ENCODE data around the gene DNAH2. TPM values are rescaled to one million over a fixed set of nuclear protein-coding genes. Genes with fewer than 3 reads are reported as not detected.

Gene DNAH2
- total and polyA plus RNA-seq, 9 of the 15 experiments (the other 6 are each of a cell fraction or from before 2014, with no cell fraction given) = 0.03 TPM; not detected in 8

DNA sequence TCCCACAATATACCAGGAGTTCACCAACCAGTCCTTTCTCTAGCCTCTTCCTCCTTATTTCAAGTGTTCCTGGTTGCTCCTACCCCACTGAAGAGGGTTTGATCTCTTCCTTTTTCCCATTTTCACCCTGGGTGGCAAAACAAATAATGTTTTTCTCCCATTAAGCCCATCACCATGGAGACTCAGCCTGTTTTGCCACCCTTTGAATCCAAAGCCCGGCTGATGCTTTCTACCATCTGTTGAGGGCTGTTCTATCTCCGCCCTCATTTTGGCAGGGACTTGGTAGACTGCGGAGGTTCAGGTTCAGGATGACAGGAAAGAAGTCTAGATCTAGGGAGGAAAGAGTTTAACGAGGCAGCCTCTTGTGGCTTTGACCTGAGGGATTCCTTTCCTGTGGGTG lies 2.6 kb downstream of the DNAH2 start (continued):
- TF ChIP-seq, protein P1, sequence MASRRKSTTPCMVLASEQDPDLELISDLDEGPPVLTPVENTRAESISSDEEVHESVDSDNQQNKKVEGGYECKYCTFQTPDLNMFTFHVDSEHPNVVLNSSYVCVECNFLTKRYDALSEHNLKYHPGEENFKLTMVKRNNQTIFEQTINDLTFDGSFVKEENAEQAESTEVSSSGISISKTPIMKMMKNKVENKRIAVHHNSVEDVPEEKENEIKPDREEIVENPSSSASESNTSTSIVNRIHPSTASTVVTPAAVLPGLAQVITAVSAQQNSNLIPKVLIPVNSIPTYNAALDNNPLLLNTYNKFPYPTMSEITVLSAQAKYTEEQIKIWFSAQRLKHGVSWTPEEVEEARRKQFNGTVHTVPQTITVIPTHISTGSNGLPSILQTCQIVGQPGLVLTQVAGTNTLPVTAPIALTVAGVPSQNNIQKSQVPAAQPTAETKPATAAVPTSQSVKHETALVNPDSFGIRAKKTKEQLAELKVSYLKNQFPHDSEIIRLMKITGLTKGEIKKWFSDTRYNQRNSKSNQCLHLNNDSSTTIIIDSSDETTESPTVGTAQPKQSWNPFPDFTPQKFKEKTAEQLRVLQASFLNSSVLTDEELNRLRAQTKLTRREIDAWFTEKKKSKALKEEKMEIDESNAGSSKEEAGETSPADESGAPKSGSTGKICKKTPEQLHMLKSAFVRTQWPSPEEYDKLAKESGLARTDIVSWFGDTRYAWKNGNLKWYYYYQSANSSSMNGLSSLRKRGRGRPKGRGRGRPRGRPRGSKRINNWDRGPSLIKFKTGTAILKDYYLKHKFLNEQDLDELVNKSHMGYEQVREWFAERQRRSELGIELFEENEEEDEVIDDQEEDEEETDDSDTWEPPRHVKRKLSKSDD (conservative IDR thresholded peaks at IDR 0.05; ENCODE audit: low read length) = no peak
- no peak for TF ChIP-seq ASH1L (IDR thresholded peaks at IDR 0.05; ENCODE audit: borderline replicate concordance, low read depth, partially characterized antibody)

DNA sequence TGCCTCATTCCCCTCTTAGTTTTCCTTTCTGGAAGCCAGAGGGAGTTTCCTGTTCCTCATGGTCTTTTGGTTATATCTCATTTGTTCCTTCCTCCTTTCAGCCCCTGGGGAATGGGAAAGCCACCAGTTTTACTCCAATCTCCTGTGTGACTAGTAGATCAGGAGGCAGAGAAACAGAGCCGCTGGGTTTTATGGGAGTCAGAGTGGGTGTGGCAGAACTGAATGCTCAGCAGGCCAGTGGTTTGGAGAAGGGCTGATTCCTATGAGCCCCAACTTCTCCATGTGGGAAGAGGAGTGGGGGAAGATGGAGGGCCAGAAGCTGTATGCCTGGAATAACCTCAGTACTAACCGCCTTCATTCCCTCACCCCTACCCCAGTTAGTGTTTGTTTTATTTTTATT lies 4.1 kb downstream of the DNAH2 start:
- Histone ChIP-seq H3K9me1 (ENCODE audit: control insufficient read depth, insufficient read depth, low read length) (no peaks in the 10 kb centered on the region), H3K4me3 (no peak overlapping the region), H3K36me3 (ENCODE audit: control insufficient read depth, insufficient read depth, low read length) (no peaks in the 10 kb centered on the region), H3K9me3 (replicated peaks; ENCODE audit: control insufficient read depth, insufficient read depth, low read depth, low read length) (no peaks in the 10 kb centered on the region), H2AFZ (ENCODE audit: low read depth, low read length) (no peak overlapping the region; the same call in 1 of the 2 replicates), H3K27ac (ENCODE audit: extremely low read depth, low read depth, low read length) (no peak overlapping the region), H4K20me1 (replicated peaks; ENCODE audit: control insufficient read depth, insufficient read depth, low read length) (no peaks in the 10 kb centered on the region), H3K4me1 (replicated peaks in 1 of 2; ENCODE audit: control insufficient read depth in 2 of 2, insufficient read depth in 2 of 2, low read length in 2 of 2) (peaks cover 2 to 18% of the 10 kb centered on the region in 2 experiments; a peak in 3 of 5 replicates), H3K9ac (ENCODE audit: insufficient read depth in 1 of 2, low read depth in 2 of 2, low read length in 2 of 2) (no peak overlapping the region), H3K27me3 (ENCODE audit: control insufficient read depth in 2 of 2, insufficient read depth in 2 of 2, low read length in 2 of 2) (peaks cover 25 to 36% of the 10 kb centered on the region in 2 experiments; a peak in 4 of 5 replicates), H3K79me2 (ENCODE audit: control insufficient read depth, insufficient read depth, low read length) (no peaks in the 10 kb centered on the region), H3K4me2 (ENCODE audit: insufficient read depth, low read length) (no peak overlapping the region)
- BruUV-seq (replicated peaks) = no TSS peak
- 0% methylated on average over 2 of the region's 2 CpGs for WGBS (ENCODE audit: insufficient coverage, low coverage, missing lambda C conversion rate)
- in situ Hi-C loops (cut with MboI) (no loop called here), intact Hi-C loops (cut with micrococcal nuclease) (no loop called here)
- ATAC-seq (no peak), FAIRE-seq (no peak), DNase-seq (ENCODE audit: extremely low read depth in 1 of 4, low spot score in 3 of 4) (no peak)
- ChIA-PET CTCF (ENCODE audit: low intra/inter-chr PET ratio) (no interaction called here), POLR2A (no interaction called here)
- TF ChIP-seq FOXJ2 (tag; IDR thresholded peaks at IDR 0.05) (no peak), STAT5A (IDR thresholded peaks at IDR 0.05; ENCODE audit: borderline replicate concordance, low read length) (no peak), FUS (optimal IDR thresholded peaks at IDR 0.05; ENCODE audit: low read depth, low read length) (no peak), RBBP5 (IDR thresholded peaks at IDR 0.05; ENCODE audit: borderline replicate concordance, insufficient read depth, low read length, poor library complexity, severe bottlenecking) (no peak), MTA2 (IDR thresholded peaks at IDR 0.05; ENCODE audit: low read depth) (no peak), PYGO2 (tag; IDR thresholded peaks at IDR 0.05) (no peak), ZNF354B (CRISPR knock-in tag; IDR thresholded peaks at IDR 0.05) (no peak), ZNF277 (CRISPR knock-in tag; IDR thresholded peaks at IDR 0.05; ENCODE audit: borderline replicate concordance) (no peak), U2AF2 (optimal IDR thresholded peaks at IDR 0.05; ENCODE audit: low read depth, low read length) (no peak), CCNT2 (IDR thresholded peaks at IDR 0.05; ENCODE audit: borderline replicate concordance, extremely low read depth, insufficient read length, low read depth, low read length) (no peak), HDAC6 (IDR thresholded peaks at IDR 0.05; ENCODE audit: low read depth, low read length) (no peak), YY1 (IDR thresholded peaks at IDR 0.05; ENCODE audit: borderline replicate concordance in 1 of 3, control insufficient read depth in 1 of 3, extremely low read depth in 1 of 3, insufficient read depth in 3 of 3, insufficient read length in 1 of 3, insufficient replicate concordance in 2 of 3, low read depth in 1 of 3, low read length in 2 of 3) (no peak)
- TF ChIP-seq, protein P2, sequence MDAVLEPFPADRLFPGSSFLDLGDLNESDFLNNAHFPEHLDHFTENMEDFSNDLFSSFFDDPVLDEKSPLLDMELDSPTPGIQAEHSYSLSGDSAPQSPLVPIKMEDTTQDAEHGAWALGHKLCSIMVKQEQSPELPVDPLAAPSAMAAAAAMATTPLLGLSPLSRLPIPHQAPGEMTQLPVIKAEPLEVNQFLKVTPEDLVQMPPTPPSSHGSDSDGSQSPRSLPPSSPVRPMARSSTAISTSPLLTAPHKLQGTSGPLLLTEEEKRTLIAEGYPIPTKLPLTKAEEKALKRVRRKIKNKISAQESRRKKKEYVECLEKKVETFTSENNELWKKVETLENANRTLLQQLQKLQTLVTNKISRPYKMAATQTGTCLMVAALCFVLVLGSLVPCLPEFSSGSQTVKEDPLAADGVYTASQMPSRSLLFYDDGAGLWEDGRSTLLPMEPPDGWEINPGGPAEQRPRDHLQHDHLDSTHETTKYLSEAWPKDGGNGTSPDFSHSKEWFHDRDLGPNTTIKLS (IDR thresholded peaks at IDR 0.05; ENCODE audit: borderline replicate concordance, low read depth) = no peak

All from K562 (cell line).